Measurements from ENCODE around the gene OR2AG2. TPM values are rescaled to one million over a fixed set of nuclear protein-coding genes. Genes with fewer than 3 reads are reported as not detected.

Gene OR2AG2
- total and polyA plus RNA-seq, 9 of the 15 experiments (the other 6 are each of a cell fraction or from before 2014, with no cell fraction given) = 0.15 to 0.91 (median 0.55) TPM

GRCh38 chr11:6727971-6728760, 43.6 kb downstream of the OR2AG2 start (continued):
- TF ChIP-seq SRSF9 (IDR thresholded peaks at IDR 0.05; ENCODE audit: borderline replicate concordance, low read depth, low read length) = no peak
- no peak for TF ChIP-seq ZNF76 (CRISPR knock-in tag; IDR thresholded peaks at IDR 0.05; ENCODE audit: borderline replicate concordance)
- TF ChIP-seq ZNF318 (IDR thresholded peaks at IDR 0.05; ENCODE audit: borderline replicate concordance in 1 of 2, low read depth in 1 of 2) = no peak
- TF ChIP-seq ZNF175 (CRISPR knock-in tag; IDR thresholded peaks at IDR 0.05; ENCODE audit: low read depth) = no peak
- TF ChIP-seq RAD21 (CRISPR knock-in tag; conservative IDR thresholded peaks at IDR 0.05 in 1 of 2, IDR thresholded peaks at IDR 0.05 in 1 of 2) = no peak
- TF ChIP-seq MBD2 (IDR thresholded peaks at IDR 0.05; ENCODE audit: borderline replicate concordance, low read depth) = no peak
- no peak for TF ChIP-seq MEF2D (tag; conservative IDR thresholded peaks at IDR 0.05; ENCODE audit: low read depth)
- no peak for TF ChIP-seq NFIX (CRISPR knock-in tag; IDR thresholded peaks at IDR 0.05; ENCODE audit: low read depth)
- TF ChIP-seq SP2 (IDR thresholded peaks at IDR 0.05; ENCODE audit: extremely low read depth, low read depth, low read length, poor library complexity, severe bottlenecking) = no peak
- peak; percentile 61; the same call in 1 of the 2 replicates for TF ChIP-seq SMARCC2 (IDR thresholded peaks at IDR 0.05; ENCODE audit: low read depth)
- TF ChIP-seq MTA3 (IDR thresholded peaks at IDR 0.05; ENCODE audit: borderline replicate concordance) = 0 out of 2 replicates have a peak, but pooled peaks have one; percentile 32
- TF ChIP-seq DPF2 (IDR thresholded peaks at IDR 0.05) = 0 out of 2 replicates have a peak, but pooled peaks have one; percentile 54
- no peak for TF ChIP-seq ZNF280A (IDR thresholded peaks at IDR 0.05; ENCODE audit: low read depth, partially characterized antibody)
- peak; percentile 73; the same call in 1 of the 2 replicates for TF ChIP-seq BACH1 (tag; IDR thresholded peaks at IDR 0.05)
- TF ChIP-seq ZNF217 (CRISPR knock-in tag; IDR thresholded peaks at IDR 0.05) = no peak

Measured in K562 (cell line).